NCI-H2081 treated with DMSO at 0.1 percent for 48 hours (cell line): ENCODE measurements around the gene MLANA.
A peak's percentile ranks its signal among the peaks of the same experiment; 100 is the strongest.

ENCODE experiments used
- DNase-seq: peaks from one replicate; lab custom pipeline; 2025; lab: John Stamatoyannopoulos, UW

The MLANA gene, protein sequence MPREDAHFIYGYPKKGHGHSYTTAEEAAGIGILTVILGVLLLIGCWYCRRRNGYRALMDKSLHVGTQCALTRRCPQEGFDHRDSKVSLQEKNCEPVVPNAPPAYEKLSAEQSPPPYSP

DNA sequence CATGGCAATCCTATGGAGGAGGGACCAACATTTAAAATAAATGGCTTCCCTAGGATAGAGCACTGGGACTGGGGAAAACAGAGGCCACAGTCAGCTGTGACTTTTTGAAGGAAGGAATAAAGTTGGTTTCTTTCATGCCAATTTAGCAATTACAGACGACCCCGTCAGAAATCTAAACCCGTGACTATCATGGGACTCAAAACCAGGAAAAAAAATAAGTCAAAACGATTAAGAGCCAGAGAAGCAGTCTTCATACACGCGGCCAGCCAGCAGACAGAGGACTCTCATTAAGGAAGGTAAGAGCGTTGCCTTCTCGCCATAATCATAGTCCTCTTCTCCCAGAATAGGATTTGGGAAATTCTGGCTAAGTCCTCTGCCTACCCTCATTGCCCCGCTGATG lies at the start of gene MLANA:
TSS of gene MLANA (plus strand) at position 249 of the 400 bp plus-strand sequence. CDS start 1,586 bp downstream, outside the sequence.
- DNase-seq = no peak

DNA sequence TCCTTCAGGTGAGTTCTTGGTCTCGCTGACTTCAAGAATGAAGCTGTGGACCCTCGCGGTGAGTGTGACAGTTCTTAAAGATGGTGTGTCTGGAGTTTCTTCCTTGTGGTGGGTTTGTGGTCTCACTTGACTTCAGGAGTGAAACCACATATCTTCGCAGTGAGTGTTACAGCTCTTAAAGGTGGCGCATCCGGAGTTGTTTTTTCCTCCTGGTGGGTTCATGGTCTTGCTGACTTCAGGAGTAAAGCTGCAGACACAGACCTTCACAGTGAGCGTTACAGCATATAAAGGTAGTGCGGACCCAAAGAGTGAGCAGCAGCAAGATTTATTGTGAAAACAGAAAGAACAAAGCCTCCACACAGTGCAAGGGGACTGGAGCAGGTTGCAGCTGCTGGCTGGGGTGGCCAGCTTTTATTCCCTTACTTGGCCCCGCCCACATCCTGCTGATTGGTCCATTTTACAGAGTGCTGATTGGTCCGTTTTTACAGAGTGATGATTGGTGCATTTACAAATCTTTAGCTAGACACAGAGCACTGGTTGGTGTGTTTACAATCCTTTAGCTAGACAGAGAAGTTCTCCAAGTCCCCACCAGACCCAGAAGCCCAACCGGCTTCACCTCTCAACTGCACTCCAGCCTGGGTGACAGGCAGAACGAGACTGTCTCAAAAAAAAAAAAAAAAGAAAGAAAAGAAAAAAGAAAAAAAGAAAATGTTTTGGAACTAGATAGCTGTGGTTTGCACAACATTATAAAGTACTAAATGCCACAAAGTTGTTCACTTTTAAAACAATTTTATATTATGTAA lies 48.7 kb upstream of the MLANA start:
- no peak for DNase-seq

DNA sequence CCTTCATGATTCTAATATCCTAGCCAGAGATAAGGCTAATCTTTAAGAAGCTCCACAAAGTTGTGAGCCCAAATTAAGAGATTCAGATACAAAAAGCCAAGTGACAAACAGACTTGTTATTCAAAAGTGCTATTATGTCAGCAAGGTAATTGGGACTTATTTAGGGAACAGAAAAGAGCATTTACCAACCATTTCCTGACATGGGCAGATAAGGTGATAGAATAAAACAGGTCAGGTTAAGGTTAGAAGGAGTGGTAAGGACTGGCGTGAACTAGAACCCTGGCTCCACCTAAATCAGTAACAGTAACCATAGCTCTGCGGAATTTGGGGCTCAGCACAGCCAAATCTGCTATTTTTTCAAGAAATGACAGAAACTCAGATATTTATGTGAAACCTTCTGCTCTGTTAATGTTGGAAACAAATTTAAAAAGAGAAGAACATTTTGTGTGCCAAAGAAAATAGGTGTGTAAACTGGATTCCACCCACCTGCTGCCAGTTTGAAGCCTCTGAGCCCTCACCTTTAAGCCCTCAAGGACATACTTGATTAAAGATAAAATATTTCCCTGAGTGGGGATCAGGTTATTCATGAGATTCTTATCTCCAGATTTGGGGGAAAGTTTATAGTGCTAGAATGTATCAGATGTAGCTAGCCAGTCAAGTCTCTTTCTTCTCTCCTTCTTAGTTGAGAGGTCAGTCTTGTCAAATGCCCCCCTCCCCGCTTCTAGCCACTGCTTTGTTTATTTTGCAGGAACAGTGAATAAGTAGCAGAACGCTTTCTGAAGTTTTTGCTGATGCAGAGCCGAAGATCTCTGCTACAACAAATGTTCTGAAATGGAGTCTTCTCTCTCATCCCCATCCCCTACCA lies 47.5 kb upstream of the MLANA start:
- DNase-seq = no peak

DNA sequence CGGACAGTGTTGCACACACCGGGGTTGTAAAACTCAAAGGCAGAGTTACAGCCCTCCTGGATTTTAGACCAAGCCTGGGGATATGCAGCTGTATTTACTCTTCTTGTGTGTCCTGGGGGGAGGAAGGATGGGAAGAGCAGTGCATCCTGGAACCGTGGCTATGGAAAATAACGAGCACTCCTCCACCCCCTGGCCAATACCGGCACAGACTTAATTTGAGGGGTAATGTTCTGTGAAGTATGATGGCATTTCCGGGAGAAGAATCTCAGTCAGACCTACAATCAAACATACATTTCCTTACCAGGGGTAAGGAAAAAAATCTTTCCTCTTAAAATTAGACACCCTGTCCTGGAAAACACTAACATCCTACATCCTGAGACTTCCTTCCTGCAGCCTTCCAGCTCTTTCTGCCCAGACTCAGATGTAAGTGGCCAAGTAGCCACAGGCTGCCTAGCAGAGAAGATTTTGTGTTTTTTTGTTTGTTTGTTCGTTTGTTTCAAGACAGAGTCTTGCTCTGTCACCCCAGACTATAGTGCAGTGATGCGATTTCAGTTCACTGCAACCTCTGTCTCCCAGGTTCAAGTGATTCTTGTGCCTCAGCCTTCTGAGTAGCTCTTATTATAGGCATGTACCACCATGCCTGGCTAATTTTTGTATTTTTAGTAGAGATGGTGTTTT lies 46.8 kb upstream of the MLANA start:
- DNase-seq = peak; percentile 75

DNA sequence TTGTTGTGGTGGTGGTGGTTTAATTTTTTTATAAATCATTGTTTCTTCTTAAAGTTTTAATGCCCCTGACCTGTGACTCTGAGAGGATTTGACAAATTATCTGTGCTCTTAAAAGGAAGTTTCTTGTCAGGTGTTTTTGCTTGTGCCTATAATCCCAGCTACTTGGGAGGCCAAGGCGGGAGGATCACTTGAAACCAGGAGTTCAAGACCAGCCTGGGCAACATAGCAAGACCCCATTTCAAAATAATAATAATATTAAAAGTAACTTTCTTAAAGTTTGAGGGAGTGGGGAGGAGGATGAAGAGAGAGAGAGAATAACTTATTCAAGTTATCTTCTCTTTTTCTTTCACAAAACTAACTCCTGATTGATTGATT lies 45.5 kb upstream of the MLANA start:
- DNase-seq = no peak

DNA sequence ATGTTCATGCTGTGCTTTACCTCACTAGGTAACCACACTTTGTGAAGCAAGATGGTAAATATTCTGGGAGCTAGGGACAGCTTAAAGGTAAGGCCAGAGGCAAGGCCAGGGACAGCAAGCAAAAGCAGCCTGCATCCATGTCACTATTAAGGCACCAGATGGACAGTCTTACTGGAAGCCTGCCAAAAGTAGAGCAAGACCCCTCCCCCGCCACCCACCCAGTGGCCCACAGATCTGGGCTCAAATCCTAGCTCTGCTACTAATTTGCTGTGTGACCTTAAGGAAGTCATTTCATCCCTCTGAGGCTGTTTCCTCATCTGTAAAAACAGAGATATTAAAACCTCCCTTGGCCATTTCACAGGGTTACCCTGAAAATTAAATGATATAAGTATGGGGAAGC lies 44.6 kb upstream of the MLANA start:
- no peak for DNase-seq

DNA sequence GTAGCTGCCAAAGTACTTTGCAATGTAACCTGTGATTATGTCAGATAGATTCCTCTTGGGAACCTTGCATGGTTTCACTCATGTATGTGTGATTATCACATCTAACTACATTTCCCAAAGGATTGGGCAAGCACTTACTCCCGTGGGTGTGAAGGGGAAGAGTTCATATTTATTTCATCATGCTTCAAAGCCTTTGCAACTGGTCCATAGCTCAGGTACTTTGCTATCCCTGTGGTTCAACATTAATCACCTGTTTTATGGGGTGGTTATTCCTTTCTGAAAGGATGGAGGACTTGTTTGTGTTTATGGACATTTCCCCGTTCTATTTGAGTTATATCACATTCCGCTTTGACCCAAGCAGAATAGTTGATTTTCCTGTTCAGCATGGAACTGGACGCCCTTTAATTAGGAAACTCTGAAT lies 44.2 kb upstream of the MLANA start:
- no peak for DNase-seq

DNA sequence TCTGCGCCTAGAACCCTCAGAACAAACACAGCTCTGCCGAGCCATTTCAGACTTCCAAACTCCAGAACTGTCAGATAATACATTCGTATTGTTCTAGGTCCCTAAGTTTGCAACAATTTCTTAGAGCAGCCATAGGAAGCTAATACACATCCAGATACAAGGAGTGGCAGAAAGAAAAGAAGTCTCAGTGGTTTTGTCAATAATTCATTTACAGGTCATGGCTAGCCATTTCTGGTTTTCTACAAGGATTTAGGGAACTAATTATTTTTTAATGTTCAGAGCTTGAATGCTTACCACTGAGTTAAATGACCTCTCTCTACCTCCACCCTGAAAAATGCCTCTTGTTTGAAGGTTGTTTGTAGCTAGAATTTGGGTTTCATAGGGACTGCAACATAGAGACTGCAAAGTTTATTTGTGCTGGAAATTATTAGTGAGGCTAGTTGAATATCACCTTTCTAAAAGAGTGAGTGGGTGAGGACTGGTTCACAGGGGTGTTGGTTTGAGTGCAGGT lies 42.3 kb upstream of the MLANA start:
- no peak for DNase-seq

DNA sequence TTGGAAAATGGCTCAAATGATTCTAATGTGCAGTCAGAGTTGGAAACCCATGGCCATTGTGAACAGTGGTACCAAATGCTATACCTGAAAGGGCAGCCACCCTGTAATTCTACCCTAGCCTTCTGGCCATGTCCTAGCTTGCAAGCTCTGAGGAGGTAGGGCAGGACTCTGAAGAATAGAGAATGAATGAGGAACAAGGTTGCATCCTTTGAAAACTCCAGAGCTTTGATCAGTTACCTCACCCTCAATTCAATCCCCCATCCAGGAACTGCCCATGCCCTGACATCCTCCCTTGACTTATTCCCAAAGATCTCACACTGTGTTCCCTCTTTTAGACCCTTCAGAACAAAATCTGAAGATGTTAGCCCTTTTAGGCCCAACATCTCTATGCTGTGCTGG lies 40.0 kb upstream of the MLANA start:
- no peak for DNase-seq

DNA sequence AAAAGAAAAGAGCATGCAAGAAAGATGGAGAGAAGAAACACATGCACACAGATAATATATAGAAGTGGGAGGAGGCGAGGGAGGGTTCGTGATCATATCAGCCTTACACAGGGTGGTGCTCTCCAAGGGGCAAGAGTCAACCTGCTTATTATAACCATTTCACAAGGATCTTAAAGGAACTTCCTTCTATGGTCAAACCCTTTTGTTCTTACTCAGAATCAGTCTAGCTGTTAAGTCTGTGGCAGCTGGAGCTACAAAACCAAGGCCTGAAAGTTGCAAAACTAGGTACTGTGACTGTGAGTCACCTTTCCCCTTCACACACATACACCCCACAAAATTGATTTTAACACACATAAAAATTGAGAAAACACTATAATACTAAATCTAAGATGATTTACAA lies 39.2 kb upstream of the MLANA start:
- no peak for DNase-seq

DNA sequence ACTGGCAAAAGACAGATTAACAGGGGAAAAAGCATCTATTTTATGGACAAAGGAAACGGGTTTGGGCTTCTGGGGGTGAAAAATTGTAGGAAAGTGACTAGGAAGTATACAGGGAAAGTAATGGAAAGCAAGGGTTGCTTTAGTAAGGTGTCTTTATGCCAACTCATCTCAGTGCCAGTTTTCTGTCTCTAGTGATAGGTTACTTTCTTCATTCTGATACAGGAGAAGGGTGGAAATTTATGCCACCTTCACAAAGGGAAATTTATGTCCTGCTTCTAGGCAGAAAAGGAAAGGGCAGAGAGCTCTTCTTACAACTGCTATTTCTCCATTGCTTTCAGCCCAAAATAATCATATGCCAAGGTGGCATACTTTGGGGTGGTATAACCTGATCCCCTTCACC lies 37.7 kb upstream of the MLANA start:
- no peak for DNase-seq

DNA sequence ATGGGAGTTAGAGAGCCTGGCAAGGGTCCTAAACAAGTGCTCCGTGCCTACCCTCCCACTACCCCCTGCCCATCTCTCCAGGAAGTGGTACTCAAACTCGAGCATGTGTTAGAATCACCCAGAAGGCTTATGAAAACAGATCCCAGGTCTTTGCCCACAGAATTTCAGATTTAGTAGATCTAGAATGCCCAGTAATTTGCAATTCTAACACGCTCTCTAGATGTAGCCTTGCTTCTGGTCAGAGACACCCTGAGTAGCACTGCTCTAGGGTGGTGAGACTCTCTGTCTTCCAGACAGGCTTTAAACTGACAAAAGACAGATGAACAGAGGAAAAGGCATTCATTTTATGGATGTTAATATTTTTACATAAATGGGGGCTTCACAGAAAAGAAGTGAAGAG lies 37.1 kb upstream of the MLANA start:
- DNase-seq = no peak

DNA sequence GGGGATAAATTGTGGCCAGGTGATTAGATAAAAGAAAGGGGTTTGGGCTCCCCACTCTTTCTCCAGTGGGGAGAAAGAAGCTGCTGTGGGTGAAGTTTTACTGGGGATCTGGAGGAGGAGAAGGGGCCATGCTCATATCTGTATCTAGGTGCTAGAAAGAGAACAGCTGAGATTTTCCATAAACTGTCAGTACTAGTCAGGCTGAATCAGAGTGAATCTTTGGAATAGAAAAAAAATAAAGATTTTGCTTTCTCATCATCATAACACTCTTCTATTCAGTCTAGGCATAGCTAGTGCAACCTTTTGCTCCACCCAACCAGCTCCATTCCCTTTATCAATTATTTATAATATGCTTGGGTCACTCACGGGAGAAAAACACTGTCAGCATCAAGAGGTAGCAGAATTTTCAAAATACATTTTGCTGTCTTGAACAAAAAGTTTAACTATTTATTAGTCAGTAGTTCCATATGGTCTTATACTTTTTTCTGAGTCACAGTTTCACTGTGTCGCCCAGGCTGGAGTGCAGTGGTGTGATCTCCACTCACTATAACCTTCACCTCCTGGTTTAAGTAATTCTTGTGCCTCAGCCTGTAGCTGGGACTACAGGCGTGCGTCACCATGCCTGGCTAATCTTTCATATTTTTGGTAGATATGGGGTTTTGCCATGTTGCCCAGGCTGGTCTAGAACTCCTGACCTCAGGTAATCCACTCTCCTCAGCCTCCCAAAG lies 36.5 kb upstream of the MLANA start:
- no peak for DNase-seq

DNA sequence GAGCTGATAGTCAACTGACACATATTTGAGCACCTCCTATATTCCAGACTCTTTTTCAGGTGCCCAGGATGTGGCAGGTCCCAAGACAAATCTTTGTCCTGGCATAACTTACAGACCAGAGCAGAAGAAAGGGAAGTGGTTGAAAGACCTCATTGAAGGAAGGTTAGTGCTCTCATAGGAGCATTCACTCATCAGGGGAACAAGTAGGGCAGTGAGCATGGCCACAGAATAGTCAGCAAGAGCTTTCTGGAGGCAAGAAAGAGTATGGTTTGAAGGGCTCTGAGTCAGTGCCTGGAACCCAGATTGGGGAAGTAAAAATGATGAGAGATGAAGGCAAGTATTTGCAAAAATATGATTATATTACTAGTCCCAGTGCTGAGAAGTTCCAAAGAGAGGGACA lies 32.8 kb upstream of the MLANA start:
- no peak for DNase-seq

DNA sequence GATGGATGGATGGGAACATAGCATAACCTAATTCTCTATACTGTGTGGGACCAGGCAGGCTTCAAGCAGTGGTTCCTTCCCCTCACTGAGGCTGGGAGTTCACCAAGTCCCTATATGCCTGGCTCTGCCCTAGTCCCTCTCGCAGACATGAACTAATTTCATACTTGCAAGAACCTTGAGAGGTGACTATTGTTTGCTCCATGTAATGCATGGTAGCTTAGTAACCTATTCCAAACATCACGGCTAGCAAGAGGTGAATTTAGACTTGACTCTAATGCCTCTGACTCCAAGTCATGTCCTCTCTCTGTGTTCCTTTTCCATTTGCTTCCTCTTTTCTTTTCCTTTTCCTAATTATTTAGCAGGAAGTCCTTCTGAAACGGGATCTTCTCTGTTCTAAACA lies 31.9 kb upstream of the MLANA start:
- no peak for DNase-seq

DNA sequence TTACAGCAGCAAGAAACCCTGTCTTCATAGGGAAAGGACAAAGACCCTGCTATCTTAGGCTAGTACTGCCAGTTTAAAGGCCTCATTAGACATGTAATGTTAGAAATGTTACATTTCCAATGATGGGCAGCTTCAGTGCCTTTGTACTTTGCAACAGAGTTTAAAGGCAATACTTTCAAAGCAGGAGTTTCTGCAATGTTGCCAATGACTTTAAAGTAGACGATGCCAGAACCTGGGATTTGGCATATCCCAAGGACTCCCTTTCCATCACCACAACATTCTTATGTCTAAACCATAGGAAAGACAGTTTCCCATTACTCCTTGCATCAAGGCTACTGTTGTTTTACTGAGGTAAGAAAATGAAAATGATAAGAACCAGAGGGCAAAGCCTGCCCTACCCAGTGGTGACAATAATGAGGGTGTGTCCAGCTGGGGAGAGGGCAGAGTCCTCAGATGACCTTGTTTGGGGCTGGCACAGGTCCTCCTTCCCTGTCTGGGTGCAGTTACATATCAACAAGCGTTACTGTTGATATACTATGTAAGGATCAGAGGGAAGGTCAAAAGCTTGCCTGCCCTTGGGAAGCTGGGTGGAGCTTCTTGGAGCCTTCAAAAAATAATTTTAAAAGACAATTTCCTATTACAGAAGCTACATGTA lies 27.5 kb upstream of the MLANA start:
- no peak for DNase-seq

DNA sequence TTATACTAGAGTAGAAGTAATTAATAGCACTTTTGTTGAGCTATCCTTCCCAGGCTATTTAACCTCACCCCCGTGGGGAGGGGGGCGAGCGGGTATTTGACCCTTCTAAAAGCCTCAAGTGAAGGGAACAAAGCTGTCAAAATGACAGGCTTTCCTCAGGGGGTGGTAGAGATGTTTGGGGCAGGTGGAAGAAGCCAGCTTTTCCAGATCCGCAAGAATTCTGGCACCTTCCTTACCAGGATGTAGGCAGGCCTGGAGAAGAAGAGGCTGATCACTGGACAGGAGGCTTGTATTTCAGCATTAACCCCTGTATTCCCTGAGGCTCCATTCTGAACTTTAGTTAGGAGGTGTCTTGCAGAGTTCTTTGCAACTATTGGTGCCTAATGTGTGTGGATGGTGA lies 26.2 kb upstream of the MLANA start:
- no peak for DNase-seq

DNA sequence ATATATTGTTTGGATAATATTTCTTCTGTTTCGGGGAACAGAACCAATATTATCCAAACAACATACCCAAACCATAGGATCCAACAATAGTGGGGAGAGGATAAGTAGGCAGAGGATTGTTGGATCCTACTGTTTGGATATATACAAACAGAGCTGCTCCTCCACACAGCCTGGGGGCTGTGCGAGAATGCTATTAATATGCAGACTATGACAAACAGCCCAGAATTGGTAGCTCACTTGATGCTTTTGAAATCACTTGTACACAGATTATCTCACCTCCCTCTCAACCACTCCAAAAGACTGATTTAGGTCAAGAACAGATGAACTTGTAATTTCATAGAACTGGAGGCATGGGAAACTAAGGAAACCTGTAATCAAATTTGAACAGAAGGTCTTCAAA lies 24.4 kb upstream of the MLANA start:
- no peak for DNase-seq

DNA sequence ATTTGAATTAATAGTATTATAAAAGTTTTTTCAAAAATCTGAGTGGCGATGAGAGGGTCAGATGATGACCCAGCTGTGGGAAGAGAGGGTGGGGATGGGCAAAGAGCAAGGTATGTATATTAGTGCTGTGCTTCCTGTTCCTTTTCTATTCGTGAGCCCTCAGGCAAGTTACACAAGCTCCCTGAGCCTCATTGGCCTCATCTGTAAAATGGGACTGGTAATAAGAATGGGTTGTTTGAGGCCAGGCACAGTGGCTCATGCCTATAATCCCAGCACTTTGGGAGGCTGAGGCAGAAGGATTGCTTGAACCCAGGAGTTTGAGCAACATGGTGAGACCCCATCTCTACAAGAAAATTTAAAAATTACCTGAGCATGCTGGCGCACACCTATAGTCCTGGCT lies 24.0 kb upstream of the MLANA start:
- DNase-seq = no peak

DNA sequence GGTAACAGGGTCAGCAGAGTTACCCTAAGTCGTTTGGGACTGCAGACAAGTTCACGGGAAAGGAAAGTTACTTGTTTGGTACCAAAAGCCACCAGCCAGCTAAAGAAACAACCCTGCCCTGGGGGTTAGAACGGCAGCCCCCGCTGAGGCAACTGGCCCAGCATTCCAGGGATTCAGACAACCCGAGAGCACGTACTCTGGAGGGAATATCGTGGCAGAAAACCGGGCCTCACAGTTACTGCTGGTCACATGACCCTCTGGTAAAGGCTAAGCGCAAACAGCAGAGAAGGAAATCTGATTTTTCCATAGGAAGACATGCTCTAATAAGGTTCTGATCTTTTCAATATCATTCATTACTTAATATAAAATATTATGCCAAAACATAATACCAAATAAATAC lies 22.5 kb upstream of the MLANA start:
- no peak for DNase-seq
